ENCODE results near the gene CD99.
"Not testable (repeated sequence)": the region's sequence is repeated elsewhere in the genome, so short reads cannot be mapped to it uniquely, and the experiment has no call there.

DNA sequence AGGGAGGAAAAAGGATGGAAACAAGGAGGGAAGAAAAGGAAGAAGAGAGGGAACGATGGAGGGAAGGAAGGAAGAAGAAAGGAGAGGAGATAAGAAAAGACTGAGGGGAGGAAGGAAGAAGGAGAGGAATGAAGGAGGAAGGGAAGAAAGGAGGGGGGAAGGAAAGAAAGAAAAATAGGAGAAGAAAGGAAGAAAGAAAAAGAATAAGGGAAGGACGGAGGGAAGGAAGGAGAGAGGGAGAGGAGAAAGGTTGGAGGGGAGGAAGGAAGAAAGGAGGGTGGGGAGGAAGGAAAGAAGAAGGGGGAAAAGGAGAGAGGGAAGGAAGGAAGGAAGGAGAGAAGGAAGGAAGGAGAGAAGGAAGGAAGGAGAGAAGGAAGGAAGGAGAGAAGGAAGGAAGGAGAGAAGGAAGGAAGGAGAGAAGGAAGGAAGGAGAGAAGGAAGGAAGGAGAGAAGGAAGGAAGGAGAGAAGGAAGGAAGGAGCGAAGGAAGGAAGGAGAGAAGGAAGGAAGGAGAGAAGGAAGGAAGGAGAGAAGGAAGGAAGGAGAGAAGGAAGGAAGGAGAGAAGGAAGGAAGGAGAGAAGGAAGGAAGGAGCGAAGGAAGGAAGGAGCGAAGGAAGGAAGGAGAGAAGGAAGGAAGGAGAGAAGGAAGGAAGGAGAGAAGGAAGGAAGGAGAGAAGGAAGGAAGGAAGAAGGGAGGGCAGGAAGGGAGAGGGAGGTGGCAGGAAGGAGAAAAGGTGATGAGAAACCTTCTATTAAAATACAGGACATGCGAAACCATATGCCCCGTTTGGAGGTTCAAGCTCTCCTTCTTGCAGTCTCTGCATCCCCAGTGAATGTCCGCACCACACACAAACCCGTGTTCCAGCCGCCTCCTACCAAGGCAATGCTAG is 82.3 kb downstream of the CD99 start:
- TF ChIP-seq POLR2AphosphoS5 (IDR thresholded peaks at IDR 0.05); POLR2A (IDR thresholded peaks at IDR 0.05); EP300 (IDR thresholded peaks at IDR 0.05; ENCODE audit: low read depth): not testable (repeated sequence)
- TF ChIP-seq, protein P1, sequence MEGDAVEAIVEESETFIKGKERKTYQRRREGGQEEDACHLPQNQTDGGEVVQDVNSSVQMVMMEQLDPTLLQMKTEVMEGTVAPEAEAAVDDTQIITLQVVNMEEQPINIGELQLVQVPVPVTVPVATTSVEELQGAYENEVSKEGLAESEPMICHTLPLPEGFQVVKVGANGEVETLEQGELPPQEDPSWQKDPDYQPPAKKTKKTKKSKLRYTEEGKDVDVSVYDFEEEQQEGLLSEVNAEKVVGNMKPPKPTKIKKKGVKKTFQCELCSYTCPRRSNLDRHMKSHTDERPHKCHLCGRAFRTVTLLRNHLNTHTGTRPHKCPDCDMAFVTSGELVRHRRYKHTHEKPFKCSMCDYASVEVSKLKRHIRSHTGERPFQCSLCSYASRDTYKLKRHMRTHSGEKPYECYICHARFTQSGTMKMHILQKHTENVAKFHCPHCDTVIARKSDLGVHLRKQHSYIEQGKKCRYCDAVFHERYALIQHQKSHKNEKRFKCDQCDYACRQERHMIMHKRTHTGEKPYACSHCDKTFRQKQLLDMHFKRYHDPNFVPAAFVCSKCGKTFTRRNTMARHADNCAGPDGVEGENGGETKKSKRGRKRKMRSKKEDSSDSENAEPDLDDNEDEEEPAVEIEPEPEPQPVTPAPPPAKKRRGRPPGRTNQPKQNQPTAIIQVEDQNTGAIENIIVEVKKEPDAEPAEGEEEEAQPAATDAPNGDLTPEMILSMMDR (IDR thresholded peaks at IDR 0.05) = not testable (repeated sequence)
